Endodermal cell (in vitro differentiated cells): Measurements from ENCODE around the gene GPR84. TPM values are rescaled to one million over a fixed set of nuclear protein-coding genes. Genes with fewer than 3 reads are reported as not detected.

Experiments
- DNase-seq: peaks from one replicate; pipeline ENCODE4 v3.0.0-alpha.2; 2017
- H3K27ac ChIP-seq: 2 replicates; pipeline ENCODE4 v1.5.1; 2013; ENCODE audit warnings: mild to moderate bottlenecking, low read depth, low read length, moderate library complexity
- H3K27me3 ChIP-seq: 2 replicates; pipeline ENCODE4 v1.6.1; 2013; ENCODE audit warnings: mild to moderate bottlenecking, low read length, moderate library complexity; ENCODE audit not compliant: insufficient read depth, control insufficient read depth, poor library complexity, severe bottlenecking
- H3K36me3 ChIP-seq: 2 replicates; pipeline ENCODE4 v1.7.0; 2013; ENCODE audit warnings: mild to moderate bottlenecking, low read length, moderate library complexity; ENCODE audit not compliant: control insufficient read depth, insufficient read depth
- H3K4me1 ChIP-seq: one replicate; pipeline ENCODE4 v1.7.0; 2013; ENCODE audit warnings: low read length; ENCODE audit not compliant: control insufficient read depth, insufficient read depth
- H3K4me3 ChIP-seq: 2 replicates; pipeline ENCODE4 v1.5.1; 2013; ENCODE audit warnings: mild to moderate bottlenecking, low read length, moderate library complexity
- H3K9ac ChIP-seq: 2 replicates; pipeline ENCODE4 v1.6.1; 2013; ENCODE audit warnings: mild to moderate bottlenecking, low read length, moderate library complexity; ENCODE audit not compliant: poor library complexity, severe bottlenecking; ENCODE audit errors: extremely low read depth
- H3K9me3 ChIP-seq: 2 replicates; pipeline ENCODE4 v1.6.1; 2013; ENCODE audit warnings: mild to moderate bottlenecking, low read length, moderate library complexity; ENCODE audit not compliant: control insufficient read depth
- H3K27ac Mint-ChIP-seq: 2 replicates; pipeline ENCODE4 v1.8.0; 2020; ENCODE audit warnings: mixed read lengths
- H3K27me3 Mint-ChIP-seq: 2 replicates; pipeline ENCODE4 v1.8.0; 2021; ENCODE audit warnings: mild to moderate bottlenecking, mixed read lengths; ENCODE audit not compliant: insufficient read depth
- H3K36me3 Mint-ChIP-seq: 2 replicates; pipeline ENCODE4 v1.8.0; 2020; ENCODE audit warnings: low read depth, mixed read lengths
- H3K4me1 Mint-ChIP-seq: 2 replicates; pipeline ENCODE4 v1.8.0; 2020; ENCODE audit warnings: mixed read lengths
- H3K4me3 Mint-ChIP-seq: 2 replicates; pipeline ENCODE4 v1.8.0; 2020; ENCODE audit warnings: mild to moderate bottlenecking, moderate library complexity, mixed read lengths
- H3K9me3 Mint-ChIP-seq: 2 replicates; pipeline ENCODE4 v1.8.0; 2020; ENCODE audit warnings: mild to moderate bottlenecking, mixed read lengths
- WGBS, 2 experiments: methylation state at CpG; one replicate each; pipeline versions ENCODE4 v1.1.5 to v1.1.7; 2013; ENCODE audit warnings: missing lambda C conversion rate in 2 of 2, mixed read lengths in 1 of 2; ENCODE audit not compliant: insufficient coverage in 1 of 2, insufficient read length in 1 of 2; 5-methylcytosine and 5-hydroxymethylcytosine counted together
- microRNA-seq: library from miRNA; unstranded; fragments of <30 nt; microRNA quantifications from one replicate; pipeline ENCODE4 v1.2.0, GENCODE V29; 2020; ENCODE audit warnings: borderline microRNAs expressed
- total RNA-seq, 2 donors: library from RNA; stranded (reverse); fragmentation: NEBNext Ultra II Directional in 1 of 2; extraction: Animal tissue kit (Norgen Biotek cat#: 25700) in 1 of 2; gene quantifications; 2 replicates in 1 of 2; 3 replicates in 1 of 2; pipeline ENCODE4 v1.2.1, GENCODE V29; 2021
- TF ChIP-seq, protein P1 (sequence below): fragments of 200-600 bp; sonication (generic); conservative IDR thresholded peaks from 2 replicates; pipeline ENCODE4 v1.5.0; 2021; ENCODE audit warnings: antibody characterized with exemption, mild to moderate bottlenecking

The GPR84 gene
- total RNA-seq, 2 donors from 2014 or later: not detected

GRCh38 chr12:54321363-54321762 is 42.9 kb downstream of the GPR84 start:
- H3K9me3 ChIP-seq: no peaks in the 10 kb centered on the region
- TF ChIP-seq, protein P1, sequence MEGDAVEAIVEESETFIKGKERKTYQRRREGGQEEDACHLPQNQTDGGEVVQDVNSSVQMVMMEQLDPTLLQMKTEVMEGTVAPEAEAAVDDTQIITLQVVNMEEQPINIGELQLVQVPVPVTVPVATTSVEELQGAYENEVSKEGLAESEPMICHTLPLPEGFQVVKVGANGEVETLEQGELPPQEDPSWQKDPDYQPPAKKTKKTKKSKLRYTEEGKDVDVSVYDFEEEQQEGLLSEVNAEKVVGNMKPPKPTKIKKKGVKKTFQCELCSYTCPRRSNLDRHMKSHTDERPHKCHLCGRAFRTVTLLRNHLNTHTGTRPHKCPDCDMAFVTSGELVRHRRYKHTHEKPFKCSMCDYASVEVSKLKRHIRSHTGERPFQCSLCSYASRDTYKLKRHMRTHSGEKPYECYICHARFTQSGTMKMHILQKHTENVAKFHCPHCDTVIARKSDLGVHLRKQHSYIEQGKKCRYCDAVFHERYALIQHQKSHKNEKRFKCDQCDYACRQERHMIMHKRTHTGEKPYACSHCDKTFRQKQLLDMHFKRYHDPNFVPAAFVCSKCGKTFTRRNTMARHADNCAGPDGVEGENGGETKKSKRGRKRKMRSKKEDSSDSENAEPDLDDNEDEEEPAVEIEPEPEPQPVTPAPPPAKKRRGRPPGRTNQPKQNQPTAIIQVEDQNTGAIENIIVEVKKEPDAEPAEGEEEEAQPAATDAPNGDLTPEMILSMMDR: no peak
- no peak overlapping the region for H3K9ac ChIP-seq
- no peak for DNase-seq
- H3K27ac ChIP-seq: no peak overlapping the region
- no peaks in the 10 kb centered on the region for H3K27me3 ChIP-seq
- H3K27me3 Mint-ChIP-seq: no peaks in the 10 kb centered on the region
- no peaks in the 10 kb centered on the region for H3K36me3 Mint-ChIP-seq
- H3K27ac Mint-ChIP-seq: no peak overlapping the region
- H3K36me3 ChIP-seq: no peaks in the 10 kb centered on the region
- H3K4me3 ChIP-seq: no peak overlapping the region
- H3K4me1 Mint-ChIP-seq: peaks cover 3% of the 10 kb centered on the region
- no peak overlapping the region for H3K4me3 Mint-ChIP-seq
- no peaks in the 10 kb centered on the region for H3K4me1 ChIP-seq
- WGBS, 2 experiments: 90 to 93% methylated on average over 5 of the region's 5 CpGs
- H3K9me3 Mint-ChIP-seq: no peaks in the 10 kb centered on the region

Small RNA genes within 50 kb of the gene (microRNA-seq; reads per million reads assigned to microRNA genes)
- 38.0 reads per million, percentile 64 among the genes with 10 or more reads in this experiment for gene MIR148B

Other genes with a start within 250 kb of the GPR84 start
- 10 to 100 TPM; 32.4 to 37.2 TPM for gene SMUG1, start 175.5 kb downstream of the GPR84 start, total RNA-seq
- 100 to 1,000 TPM; 230 to 341 TPM for gene CBX5, start 84.4 kb downstream of the GPR84 start, total RNA-seq
- gene HNRNPA1, start 83.8 kb downstream of the GPR84 start, total RNA-seq: 1,000 to 10,000 TPM; 2,414 to 2,488 TPM
- gene NFE2, start 63.5 kb downstream of the GPR84 start, total RNA-seq: 1 to 10 TPM; 2.7 TPM
- 100 to 1,000 TPM; 153 to 183 TPM for gene COPZ1, start 39.4 kb downstream of the GPR84 start, total RNA-seq
- gene ZNF385A, start 20.2 kb upstream of the GPR84 start, total RNA-seq: 10 to 100 TPM; 10.5 to 16.3 TPM
- gene ITGA5, start 54.8 kb upstream of the GPR84 start, total RNA-seq: 100 to 1,000 TPM; 189 to 243 TPM
- not detected for gene GTSF1, start 109.1 kb upstream of the GPR84 start, total RNA-seq
- 1 to 10 TPM; 2.1 to 2.5 TPM for gene NCKAP1L, start 133.3 kb upstream of the GPR84 start, total RNA-seq
- 1 to 10 TPM; 1.1 to 1.6 TPM for gene PDE1B, start 185.1 kb upstream of the GPR84 start, total RNA-seq
- gene PPP1R1A, start 224.2 kb upstream of the GPR84 start, total RNA-seq: 10 to 100 TPM; 12.5 to 16.1 TPM